LNCaP clone FGC (cell line): ENCODE data around the gene UGT1A8.

ENCODE experiments used
- DNase-seq: peaks from one replicate; pipeline ENCODE4 v3.0.0-alpha.2; 2011; ENCODE audit warnings: low read depth
- H3K4me3 ChIP-seq: 2 replicates; pipeline ENCODE4 v1.5.1; 2011; ENCODE audit warnings: mild to moderate bottlenecking, low read depth, low read length, control low read depth
- TF ChIP-seq, protein P1 (sequence below): IDR thresholded peaks from 2 replicates; pipeline ENCODE4 v1.5.1; 2012; ENCODE audit warnings: mild to moderate bottlenecking; ENCODE audit not compliant: control insufficient read depth, insufficient read depth; ENCODE audit errors: extremely low read depth

The UGT1A8 gene

DNA sequence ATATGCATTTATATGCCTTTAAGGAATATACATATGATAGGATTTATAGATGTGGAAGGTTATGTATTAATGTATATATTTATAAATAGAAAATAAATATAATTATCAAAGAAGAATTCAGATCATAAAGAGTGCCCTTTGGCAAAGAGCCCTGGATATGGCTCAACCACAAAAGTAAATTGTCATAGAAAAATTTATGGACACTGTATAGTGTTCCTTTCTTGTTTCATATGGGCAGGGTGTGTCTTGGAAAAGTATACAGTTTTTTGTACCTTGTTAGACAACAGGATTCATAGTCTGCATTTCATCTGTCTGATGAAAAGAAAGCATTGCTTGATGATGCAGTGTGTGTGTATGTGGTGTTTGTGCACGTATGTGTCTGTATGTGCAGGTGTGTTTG, 67.2 kb downstream of the UGT1A8 start:
- no peak for DNase-seq
- TF ChIP-seq, protein P1, sequence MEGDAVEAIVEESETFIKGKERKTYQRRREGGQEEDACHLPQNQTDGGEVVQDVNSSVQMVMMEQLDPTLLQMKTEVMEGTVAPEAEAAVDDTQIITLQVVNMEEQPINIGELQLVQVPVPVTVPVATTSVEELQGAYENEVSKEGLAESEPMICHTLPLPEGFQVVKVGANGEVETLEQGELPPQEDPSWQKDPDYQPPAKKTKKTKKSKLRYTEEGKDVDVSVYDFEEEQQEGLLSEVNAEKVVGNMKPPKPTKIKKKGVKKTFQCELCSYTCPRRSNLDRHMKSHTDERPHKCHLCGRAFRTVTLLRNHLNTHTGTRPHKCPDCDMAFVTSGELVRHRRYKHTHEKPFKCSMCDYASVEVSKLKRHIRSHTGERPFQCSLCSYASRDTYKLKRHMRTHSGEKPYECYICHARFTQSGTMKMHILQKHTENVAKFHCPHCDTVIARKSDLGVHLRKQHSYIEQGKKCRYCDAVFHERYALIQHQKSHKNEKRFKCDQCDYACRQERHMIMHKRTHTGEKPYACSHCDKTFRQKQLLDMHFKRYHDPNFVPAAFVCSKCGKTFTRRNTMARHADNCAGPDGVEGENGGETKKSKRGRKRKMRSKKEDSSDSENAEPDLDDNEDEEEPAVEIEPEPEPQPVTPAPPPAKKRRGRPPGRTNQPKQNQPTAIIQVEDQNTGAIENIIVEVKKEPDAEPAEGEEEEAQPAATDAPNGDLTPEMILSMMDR: no peak
- H3K4me3 ChIP-seq: no peak overlapping the region

DNA sequence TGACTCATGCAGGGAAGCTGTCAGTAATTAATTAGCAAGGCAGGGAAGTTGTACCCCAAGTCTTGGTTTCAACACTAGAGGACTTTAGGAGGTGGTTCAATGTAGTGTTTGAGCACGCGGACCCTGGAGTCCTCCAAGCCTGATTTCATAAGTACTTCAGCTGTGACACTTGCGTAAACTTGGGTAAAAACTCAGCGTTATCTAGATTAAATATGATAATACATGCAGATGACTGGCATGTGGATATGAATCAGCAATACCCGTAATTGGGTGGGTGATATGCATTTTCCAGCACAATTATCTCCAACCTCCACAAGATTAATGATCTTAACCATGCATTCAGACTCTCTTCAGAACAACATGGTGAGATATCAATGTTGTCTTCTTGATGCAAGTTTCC, 69.5 kb downstream of the UGT1A8 start:
- no peak overlapping the region for H3K4me3 ChIP-seq
- no peak for DNase-seq
- TF ChIP-seq, protein P1: no peak

DNA sequence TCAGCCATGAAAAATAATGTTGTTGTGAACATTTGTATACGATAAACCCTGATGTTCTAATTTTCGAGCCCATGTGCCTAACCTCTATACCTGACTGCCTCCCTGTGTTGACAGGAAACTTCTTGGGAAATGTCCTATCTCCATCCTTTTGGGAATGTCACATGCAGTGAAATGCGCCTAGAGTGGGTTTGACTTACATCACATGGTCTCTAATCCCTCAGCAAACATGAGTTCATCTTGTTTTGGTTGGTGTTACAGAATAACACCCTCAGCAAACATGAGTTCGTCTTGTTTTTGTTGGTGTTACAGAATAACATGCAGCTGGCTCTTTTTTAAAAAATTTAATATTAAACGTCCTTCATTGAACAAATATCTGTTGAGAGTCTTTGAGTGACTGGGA, 70.9 kb downstream of the UGT1A8 start:
- TF ChIP-seq, protein P1: no peak
- no peak overlapping the region for H3K4me3 ChIP-seq
- DNase-seq: no peak

DNA sequence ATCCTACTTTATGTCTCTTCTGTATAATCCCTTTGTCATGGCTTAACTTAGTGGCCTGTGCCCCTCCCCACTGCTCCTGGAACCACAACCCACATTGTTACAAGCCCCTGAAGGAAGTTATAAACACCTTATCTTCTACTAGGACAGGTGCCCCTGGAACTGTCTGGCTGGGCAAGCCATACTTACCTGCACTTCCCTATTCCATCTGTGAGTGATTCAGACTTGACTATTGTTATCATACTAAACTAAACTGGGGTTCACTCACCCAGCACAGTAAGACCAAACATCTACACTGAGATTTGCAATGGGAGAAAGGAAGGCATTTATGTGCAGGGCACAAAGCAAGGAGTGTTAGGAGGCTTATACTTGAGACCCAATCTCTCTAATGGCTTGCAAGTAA, 71.6 kb downstream of the UGT1A8 start:
- TF ChIP-seq, protein P1: no peak
- H3K4me3 ChIP-seq: no peak overlapping the region
- no peak for DNase-seq

DNA sequence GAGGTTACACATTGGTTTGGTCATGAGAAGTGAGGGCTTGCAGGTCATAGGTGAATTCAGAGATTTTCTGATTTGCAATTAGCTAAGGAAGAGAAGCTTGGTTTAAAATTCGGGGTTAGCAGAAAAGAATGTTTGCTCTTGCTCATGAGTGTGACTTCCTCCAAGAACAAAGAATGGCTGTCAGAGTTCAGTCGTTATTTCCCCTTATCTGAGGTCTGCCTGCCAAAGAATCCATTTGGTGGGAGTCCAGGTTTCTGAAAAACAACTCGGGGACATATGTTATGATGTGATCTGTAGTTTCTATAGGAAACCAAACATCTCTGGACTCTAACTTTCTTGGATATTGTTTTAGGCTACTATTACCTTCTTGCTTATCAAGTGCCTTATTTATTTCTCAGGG, 72.1 kb downstream of the UGT1A8 start:
- H3K4me3 ChIP-seq: no peak overlapping the region
- TF ChIP-seq, protein P1: no peak
- no peak for DNase-seq

DNA sequence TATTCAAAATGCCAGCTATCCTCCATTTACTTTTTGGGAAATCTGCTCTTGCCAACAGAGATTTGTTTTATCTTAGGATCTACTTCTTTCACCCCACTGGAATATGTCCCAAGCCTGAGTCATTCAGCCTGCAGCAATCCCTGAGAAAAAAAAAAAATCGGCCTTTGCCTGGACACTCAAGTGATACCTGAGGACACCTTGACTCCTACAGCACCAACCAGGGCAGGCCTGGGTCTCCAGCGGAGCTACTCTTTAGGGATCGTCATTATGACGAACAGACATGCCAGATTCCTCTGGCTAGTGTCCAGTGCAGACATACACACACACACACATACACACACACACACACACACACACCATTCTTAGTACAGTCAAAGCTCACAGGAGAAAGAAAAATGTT, 73.0 kb downstream of the UGT1A8 start:
- TF ChIP-seq, protein P1: no peak
- no peak overlapping the region for H3K4me3 ChIP-seq
- no peak for DNase-seq
